ENCODE measurements around the gene SRC.

The SRC gene

GRCh38 chr20:37353285-37353849 lies 7.4 kb downstream of the SRC start:
- H2AFZ ChIP-seq (ENCODE audit: low read depth, low read length, severe bottlenecking) = no peak overlapping the region
- no peak overlapping the region for H3K27ac ChIP-seq (ENCODE audit: low read depth, low read length)
- H3F3A ChIP-seq (ENCODE audit: insufficient read depth) = no peaks in the 10 kb centered on the region
- H3K4me3 ChIP-seq (ENCODE audit: insufficient read depth, low read length, poor library complexity, severe bottlenecking) = no peak overlapping the region
- H3K27me3 ChIP-seq (ENCODE audit: low read length) = no peaks in the 10 kb centered on the region
- no peaks in the 10 kb centered on the region for H3K36me3 ChIP-seq (ENCODE audit: low read length)
- H3K9me3 ChIP-seq (ENCODE audit: insufficient read depth, low read length) = no peaks in the 10 kb centered on the region
- no peak overlapping the region for H3K9ac ChIP-seq (ENCODE audit: low read length)
- H3K4me2 ChIP-seq (ENCODE audit: low read depth, low read length, poor library complexity, severe bottlenecking) = no peak overlapping the region
- H3K79me2 ChIP-seq (ENCODE audit: insufficient read depth, low read length) = no peaks in the 10 kb centered on the region
- TF ChIP-seq CTCF (IDR thresholded peaks at IDR 0.05; ENCODE audit: insufficient read depth, low read length, poor library complexity, severe bottlenecking) = no peak
- no peak for TF ChIP-seq EZH2phosphoT487 (conservative IDR thresholded peaks at IDR 0.05; ENCODE audit: low read length)
- no peaks in the 10 kb centered on the region for H4K20me1 ChIP-seq (ENCODE audit: low read depth, low read length)
- H3K9me2 ChIP-seq (replicated peaks; ENCODE audit: insufficient read depth, low read length) = no peaks in the 10 kb centered on the region

- Histone ChIP-seq H2AFZ (ENCODE audit: low read depth, low read length, severe bottlenecking) (no peak overlapping the region), H3K9ac (ENCODE audit: low read length) (no peak overlapping the region), H3K4me3 (ENCODE audit: insufficient read depth, low read length, poor library complexity, severe bottlenecking) (no peak overlapping the region), H4K20me1 (ENCODE audit: low read depth, low read length) (no peaks in the 10 kb centered on the region), H3K36me3 (ENCODE audit: low read length) (no peaks in the 10 kb centered on the region), H3K27ac (ENCODE audit: low read depth, low read length) (no peak overlapping the region), H3K79me2 (ENCODE audit: insufficient read depth, low read length) (no peaks in the 10 kb centered on the region), H3K27me3 (ENCODE audit: low read length) (no peaks in the 10 kb centered on the region), H3K9me2 (replicated peaks; ENCODE audit: insufficient read depth, low read length) (no peaks in the 10 kb centered on the region), H3F3A (ENCODE audit: insufficient read depth) (no peaks in the 10 kb centered on the region), H3K4me2 (ENCODE audit: low read depth, low read length, poor library complexity, severe bottlenecking) (no peak overlapping the region), H3K9me3 (ENCODE audit: insufficient read depth, low read length) (no peaks in the 10 kb centered on the region)
- TF ChIP-seq EZH2phosphoT487 (conservative IDR thresholded peaks at IDR 0.05; ENCODE audit: low read length) = no peak
- no peak for TF ChIP-seq CTCF (IDR thresholded peaks at IDR 0.05; ENCODE audit: insufficient read depth, low read length, poor library complexity, severe bottlenecking)
Measured at GRCh38 chr20:37354210-37355195, 8.6 kb downstream of the SRC start.

GRCh38 chr20:37355252-37356180 lies 9.6 kb downstream of the SRC start:
- H3F3A ChIP-seq (ENCODE audit: insufficient read depth) = no peaks in the 10 kb centered on the region
- H3K36me3 ChIP-seq (ENCODE audit: low read length) = no peaks in the 10 kb centered on the region
- H3K4me3 ChIP-seq (ENCODE audit: insufficient read depth, low read length, poor library complexity, severe bottlenecking) = no peak overlapping the region
- H4K20me1 ChIP-seq (ENCODE audit: low read depth, low read length) = no peaks in the 10 kb centered on the region
- H3K4me2 ChIP-seq (ENCODE audit: low read depth, low read length, poor library complexity, severe bottlenecking) = no peak overlapping the region
- H3K9me2 ChIP-seq (replicated peaks; ENCODE audit: insufficient read depth, low read length) = no peaks in the 10 kb centered on the region
- H2AFZ ChIP-seq (ENCODE audit: low read depth, low read length, severe bottlenecking) = no peak overlapping the region
- no peaks in the 10 kb centered on the region for H3K9me3 ChIP-seq (ENCODE audit: insufficient read depth, low read length)
- TF ChIP-seq CTCF (IDR thresholded peaks at IDR 0.05; ENCODE audit: insufficient read depth, low read length, poor library complexity, severe bottlenecking) (no peak), EZH2phosphoT487 (conservative IDR thresholded peaks at IDR 0.05; ENCODE audit: low read length) (no peak)
- no peaks in the 10 kb centered on the region for H3K79me2 ChIP-seq (ENCODE audit: insufficient read depth, low read length)
- no peaks in the 10 kb centered on the region for H3K27me3 ChIP-seq (ENCODE audit: low read length)
- H3K9ac ChIP-seq (ENCODE audit: low read length) = no peak overlapping the region
- H3K27ac ChIP-seq (ENCODE audit: low read depth, low read length) = no peak overlapping the region

All from SU-DHL-6 (cell line).